ENCODE data around the gene MNX1.

DNA sequence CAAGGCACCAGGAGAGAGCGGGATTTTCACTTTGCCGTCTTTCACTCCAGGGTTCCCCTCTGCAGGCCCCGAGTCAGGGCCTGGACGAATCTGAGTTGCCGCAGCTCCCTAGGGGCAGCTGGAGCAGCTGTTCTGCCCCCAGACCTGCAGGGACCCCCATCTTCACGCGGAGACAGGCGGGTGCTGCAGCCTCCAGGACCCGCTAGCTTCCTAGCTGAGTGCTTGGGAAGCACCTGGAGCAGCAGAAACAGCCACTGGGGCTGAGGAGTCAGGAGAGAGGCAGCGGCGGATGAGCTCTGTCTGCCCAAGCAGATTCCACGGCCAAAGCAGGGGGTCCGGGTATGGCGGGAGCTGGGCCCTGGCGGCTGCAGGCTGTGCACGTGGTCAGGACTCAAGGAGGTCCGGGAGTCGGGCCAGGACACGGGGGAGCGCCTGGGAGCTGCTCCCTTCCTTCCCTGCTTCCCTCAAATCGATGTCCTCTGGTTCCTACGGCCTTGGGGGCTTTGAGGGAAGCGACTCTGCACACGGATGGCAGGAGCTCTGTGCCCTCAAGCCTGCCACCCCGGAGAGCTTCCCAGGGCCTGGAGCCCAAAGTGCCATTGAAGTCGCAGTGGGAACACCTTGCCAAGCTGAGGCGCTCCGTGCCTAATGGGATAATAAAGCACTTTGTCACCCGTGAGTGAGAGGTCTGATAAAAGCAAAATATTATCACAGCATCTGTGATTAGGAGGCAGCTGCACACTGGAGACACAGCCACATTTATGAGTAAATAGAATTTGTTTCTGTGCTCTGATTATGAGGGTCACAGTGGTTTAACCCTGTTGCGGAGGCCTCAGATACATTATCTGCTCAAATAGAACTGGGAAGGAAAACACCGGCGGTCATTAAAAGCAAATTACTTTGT is 17.2 kb downstream of the MNX1 start:
- TF ChIP-seq, protein P1, sequence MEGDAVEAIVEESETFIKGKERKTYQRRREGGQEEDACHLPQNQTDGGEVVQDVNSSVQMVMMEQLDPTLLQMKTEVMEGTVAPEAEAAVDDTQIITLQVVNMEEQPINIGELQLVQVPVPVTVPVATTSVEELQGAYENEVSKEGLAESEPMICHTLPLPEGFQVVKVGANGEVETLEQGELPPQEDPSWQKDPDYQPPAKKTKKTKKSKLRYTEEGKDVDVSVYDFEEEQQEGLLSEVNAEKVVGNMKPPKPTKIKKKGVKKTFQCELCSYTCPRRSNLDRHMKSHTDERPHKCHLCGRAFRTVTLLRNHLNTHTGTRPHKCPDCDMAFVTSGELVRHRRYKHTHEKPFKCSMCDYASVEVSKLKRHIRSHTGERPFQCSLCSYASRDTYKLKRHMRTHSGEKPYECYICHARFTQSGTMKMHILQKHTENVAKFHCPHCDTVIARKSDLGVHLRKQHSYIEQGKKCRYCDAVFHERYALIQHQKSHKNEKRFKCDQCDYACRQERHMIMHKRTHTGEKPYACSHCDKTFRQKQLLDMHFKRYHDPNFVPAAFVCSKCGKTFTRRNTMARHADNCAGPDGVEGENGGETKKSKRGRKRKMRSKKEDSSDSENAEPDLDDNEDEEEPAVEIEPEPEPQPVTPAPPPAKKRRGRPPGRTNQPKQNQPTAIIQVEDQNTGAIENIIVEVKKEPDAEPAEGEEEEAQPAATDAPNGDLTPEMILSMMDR (IDR thresholded peaks at IDR 0.05) = no peak
- no peak for TF ChIP-seq EP300 (IDR thresholded peaks at IDR 0.05)
